ENCODE data around the gene ZNF438.

Gene ZNF438

GRCh38 chr10:31011017-31011664 lies 20.5 kb downstream of the ZNF438 start:
- DNase-seq: no peak

- DNase-seq: no peak
Observed at GRCh38 chr10:31010062-31010461, 21.6 kb downstream of the ZNF438 start.

GRCh38 chr10:31005895-31006294 lies 25.8 kb downstream of the ZNF438 start:
- no peak for DNase-seq

- no peak for DNase-seq
Observed at GRCh38 chr10:31004611-31005193, 27.0 kb downstream of the ZNF438 start.

GRCh38 chr10:31001740-31002139 lies 29.9 kb downstream of the ZNF438 start:
- DNase-seq: no peak

- DNase-seq: no peak
Observed at GRCh38 chr10:31000867-31001266, 30.8 kb downstream of the ZNF438 start.

GRCh38 chr10:31000071-31000782 lies 31.4 kb downstream of the ZNF438 start:
- no peak for DNase-seq

GRCh38 chr10:30999070-30999712 lies 32.5 kb downstream of the ZNF438 start:
- no peak for DNase-seq

GRCh38 chr10:30997536-30998235 lies 34.0 kb downstream of the ZNF438 start:
- DNase-seq: no peak

GRCh38 chr10:30996481-30997005 lies 35.1 kb downstream of the ZNF438 start:
- no peak for DNase-seq

GRCh38 chr10:30995081-30995770 lies 36.4 kb downstream of the ZNF438 start:
- no peak for DNase-seq

- DNase-seq: no peak
Observed at GRCh38 chr10:30993155-30993554, 38.5 kb downstream of the ZNF438 start.

GRCh38 chr10:30992681-30993080 lies 39.0 kb downstream of the ZNF438 start:
- no peak for DNase-seq

GRCh38 chr10:30991647-30992011 lies 40.0 kb downstream of the ZNF438 start:
- no peak for DNase-seq

- no peak for DNase-seq
Observed at GRCh38 chr10:30990971-30991646, 40.6 kb downstream of the ZNF438 start.

GRCh38 chr10:30990351-30990750 lies 41.3 kb downstream of the ZNF438 start:
- DNase-seq: no peak

GRCh38 chr10:30988831-30989435 lies 42.7 kb downstream of the ZNF438 start:
- no peak for DNase-seq

- DNase-seq: no peak
Observed at GRCh38 chr10:30987463-30987862, 44.2 kb downstream of the ZNF438 start.

- DNase-seq: no peak
Observed at GRCh38 chr10:30986053-30986555, 45.6 kb downstream of the ZNF438 start.

- DNase-seq: no peak
Observed at GRCh38 chr10:30985512-30985911, 46.2 kb downstream of the ZNF438 start.

All from NCI-H1105 treated with DMSO at 0.1 percent for 48 hours (cell line).